GM19463 (cell line): Measurements from ENCODE around the gene IL1RAPL1.

Source experiments
- ATAC-seq: cut with Tn5 transposase; IDR thresholded peaks from one replicate; pipeline ENCODE4 v1.9.1; 2021; ENCODE audit warnings: mild to moderate bottlenecking, moderate library complexity; ENCODE audit not compliant: unreplicated experiment

Gene IL1RAPL1

DNA sequence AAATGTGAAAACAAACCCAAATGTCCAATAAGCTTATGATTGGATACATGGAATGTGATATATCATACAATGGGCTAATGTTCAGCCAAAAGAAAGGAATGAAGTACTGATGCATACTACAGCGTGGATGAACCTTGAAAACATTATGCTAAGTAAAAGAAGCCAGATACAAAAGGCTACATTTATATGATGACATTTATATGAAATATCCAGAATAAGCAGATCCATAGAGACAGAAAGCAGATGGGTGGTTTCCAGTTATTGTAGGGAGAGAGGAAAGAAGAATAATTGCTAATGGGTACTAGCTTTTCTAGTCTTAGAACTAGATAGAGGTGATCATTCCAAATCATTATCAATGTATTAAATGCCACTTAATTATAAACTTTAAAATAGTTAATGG, 801.3 kb downstream of the IL1RAPL1 start:
- ATAC-seq = no peak

DNA sequence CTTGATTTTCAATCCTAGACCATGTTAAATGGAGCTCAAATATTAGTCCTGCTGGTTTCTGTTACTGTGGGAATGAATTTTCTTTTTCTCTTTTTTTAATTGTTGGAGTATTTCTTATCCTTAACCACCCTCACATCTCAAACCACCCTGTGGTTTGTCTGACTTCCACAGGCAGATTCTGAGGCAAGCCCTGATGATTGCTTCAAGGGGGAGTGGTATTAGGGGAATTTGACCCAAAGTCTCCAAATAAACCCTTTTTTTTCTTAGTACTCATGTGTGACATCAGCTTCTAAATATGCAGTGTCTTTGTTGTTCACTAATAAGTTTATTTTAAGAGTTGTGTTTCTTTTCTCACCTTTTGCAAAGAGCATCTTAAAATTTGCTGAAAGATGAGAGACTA, 810.3 kb downstream of the IL1RAPL1 start:
- no peak for ATAC-seq

DNA sequence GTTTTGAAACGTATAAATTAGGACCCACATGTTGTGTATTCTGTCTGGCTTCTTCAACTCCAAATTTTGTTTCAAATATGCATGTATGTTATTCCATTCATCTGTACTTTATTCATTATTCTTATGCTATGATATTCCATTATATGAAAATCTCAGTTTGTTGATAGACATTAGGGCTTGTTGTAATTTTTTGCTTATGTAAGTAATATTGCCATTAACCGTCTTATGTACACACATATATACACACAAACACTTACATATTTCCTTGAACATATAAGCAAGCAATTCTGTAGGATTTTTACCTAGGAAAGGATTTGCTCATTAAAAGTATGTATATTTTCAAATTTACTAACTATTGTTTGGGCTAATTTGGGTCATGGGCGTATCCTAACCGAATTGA, 820.1 kb downstream of the IL1RAPL1 start:
- no peak for ATAC-seq

DNA sequence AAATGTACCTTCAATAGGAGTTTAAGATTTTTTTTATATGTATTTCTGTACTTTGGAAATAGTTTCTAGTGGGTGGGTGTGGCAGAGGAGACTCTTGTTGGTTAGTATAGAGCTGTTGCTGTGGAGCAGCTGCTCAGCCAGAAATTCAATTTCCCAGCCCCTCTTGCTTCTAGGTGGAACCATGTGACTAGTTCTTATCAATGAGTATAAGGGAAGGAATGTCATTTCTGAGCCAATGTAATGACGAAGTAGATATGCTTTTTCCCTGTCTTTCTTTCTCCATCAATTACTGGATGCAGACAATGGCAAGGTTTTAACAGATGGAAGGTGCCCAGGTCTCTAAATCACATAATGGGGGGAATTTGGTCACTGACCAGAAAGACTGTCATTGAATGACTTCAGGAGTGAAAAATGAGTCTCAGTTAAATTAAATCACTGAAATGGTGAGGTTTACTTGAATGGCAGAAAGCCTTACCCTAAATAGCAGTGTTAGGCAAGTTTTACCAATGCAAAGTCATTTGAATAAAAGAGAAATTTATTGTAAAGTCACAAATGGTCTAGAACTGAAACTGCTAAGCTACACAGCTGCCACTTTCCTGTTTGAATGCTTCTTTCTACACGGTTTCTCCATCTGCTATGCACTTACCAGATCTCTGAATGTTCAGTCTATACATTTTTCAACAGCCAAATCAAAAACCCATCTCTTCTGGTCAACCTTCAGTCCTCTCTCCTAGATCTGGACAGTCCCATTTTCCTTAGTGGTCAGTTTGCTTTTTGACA, 832.7 kb downstream of the IL1RAPL1 start:
- peak; percentile 72 for ATAC-seq

DNA sequence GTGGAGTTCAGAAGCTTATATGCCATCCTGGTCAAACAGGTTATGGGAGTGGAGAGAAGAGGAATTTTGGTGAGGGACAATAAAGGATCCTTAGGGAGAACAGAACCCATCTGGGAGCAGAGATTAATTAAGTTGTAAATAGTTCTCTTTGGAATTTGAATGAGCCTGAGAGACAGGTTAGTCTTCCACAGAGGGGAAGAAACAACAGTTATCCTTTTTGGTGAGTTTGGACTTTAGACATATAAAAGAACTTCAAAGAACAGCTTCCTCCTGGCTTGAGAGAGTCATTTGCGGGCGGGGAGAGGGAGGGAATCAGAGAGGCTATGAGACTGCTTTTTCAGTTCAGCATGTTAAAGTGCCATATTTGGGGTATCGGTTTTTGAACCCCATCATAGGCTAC, 834.8 kb downstream of the IL1RAPL1 start:
- ATAC-seq = no peak

DNA sequence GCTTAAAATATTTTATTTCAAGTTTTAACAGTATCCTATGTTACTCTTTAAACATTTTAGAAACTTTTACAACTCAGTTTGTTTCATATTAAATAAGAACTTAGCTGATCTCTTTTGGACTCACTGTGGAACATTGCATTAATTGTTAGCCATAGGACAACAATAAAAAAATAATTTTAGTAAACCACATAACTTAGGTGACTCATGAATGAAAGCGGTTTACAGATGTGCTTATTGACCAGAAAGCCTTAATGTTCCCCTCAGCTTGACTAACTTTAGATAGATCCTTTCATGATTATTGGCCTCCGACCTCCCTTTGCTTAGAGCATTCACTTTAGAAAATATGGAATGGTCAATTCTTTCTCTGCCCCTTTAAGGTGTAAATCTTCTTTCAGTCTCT, 844.6 kb downstream of the IL1RAPL1 start:
- no peak for ATAC-seq

DNA sequence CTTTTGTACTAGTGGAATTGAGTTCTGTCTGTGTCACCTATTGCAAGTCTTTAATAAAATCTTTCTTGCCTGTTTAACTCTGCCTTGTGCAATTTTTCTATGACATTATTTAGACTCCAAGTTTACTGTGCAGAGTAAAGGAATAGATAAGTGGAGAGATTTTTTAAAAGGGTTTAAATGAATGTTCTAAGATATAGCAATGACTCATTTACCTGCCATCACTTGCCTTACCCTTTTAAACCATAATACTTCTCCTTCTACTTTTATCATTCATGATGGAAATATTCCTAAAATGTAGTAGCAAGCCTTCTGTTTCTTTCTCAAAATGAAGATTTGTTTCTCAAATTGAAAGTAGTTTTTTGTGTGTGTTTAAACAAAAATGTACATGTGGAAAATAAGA, 845.3 kb downstream of the IL1RAPL1 start:
- ATAC-seq = no peak

DNA sequence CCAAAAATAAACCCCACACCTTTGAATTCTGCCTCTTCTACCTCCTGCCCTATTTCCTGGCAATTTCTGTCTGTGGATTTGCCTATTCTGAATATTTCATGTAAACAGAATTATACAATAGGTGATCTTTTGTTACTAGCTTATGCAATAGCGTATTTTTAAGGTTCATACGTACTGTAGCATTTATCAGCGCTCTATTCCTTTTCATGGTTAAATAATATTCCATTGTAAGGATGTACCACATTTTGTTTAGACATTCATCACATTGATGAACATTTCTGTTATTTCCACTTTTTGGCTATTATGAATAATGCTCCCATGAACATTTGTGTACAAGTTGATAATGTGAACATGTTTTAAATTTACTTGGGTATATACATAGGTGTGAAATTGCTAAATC, 847.7 kb downstream of the IL1RAPL1 start:
- no peak for ATAC-seq

DNA sequence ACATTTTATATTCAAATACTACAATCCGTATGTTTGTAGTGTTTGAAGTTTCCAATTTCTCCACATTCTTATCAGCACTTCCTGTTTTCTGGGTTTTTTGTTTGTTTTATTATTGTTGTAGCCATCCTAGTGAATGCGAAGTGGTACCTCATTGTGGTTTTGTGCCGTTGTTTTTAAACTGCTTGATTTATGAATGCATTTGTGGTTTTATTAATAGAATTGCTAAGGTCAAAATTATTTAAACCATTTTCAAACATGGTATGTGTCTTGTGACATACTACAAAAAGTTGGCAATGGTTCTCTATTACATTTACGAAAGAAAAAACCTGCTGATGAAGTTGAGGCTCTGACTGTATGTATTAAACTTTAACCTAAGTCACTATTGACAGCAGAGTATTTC, 848.1 kb downstream of the IL1RAPL1 start:
- no peak for ATAC-seq

DNA sequence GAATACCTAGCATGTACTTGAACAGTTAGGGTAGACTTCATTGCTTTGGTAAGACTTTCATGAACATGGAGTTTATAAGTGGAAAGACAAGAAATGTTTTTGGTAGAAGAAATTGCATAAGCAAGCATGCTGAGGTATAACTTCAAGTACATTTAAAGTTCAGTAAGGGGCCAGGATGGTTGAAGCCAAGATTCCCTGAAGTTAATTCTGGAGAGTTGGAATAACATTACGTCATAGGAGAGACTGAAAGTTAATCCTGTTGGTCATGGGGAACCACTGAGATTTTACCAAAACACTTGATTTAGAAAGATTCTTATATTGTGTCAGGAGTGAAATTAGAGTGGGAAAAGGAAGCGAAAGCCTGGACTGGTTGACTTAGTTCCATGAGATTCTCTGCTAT, 860.6 kb downstream of the IL1RAPL1 start:
- ATAC-seq = no peak

DNA sequence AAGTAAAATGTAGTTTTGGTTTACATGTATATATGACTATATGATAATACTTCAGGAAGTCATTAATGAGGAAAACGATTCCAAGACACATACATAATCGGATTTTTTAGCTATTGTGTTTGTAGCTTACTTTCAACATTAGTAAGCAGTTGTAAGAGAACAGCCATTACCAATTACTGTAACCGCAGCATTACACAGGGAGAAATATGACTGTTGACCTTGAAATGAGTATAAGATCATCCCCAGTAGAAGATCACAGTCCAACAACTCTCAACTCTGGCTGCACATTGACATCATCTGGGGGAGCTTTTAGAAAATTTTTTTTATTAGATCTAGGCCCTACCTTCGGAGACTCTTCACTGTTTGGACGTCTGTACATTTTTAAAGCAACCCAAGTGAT, 866.1 kb downstream of the IL1RAPL1 start:
- ATAC-seq = peak; percentile 61

DNA sequence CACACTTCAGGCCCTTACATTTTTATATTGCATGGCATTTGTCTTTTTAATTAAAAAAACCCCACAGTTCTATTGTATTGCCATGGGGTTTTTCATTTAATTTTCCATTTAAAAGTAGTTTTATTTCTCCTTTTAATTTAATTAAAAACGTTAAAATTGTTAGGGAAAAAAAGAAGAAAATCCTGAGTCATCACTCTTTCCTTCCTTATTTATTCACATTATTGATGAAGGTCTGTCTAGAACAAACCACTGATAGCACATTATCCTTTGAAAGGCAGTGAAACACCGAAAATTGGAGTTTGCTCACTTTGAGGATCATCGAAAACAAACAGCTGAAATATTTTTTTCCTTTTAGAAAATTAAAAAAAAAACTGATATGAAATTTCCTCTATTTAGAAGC, 868.5 kb downstream of the IL1RAPL1 start:
- no peak for ATAC-seq

DNA sequence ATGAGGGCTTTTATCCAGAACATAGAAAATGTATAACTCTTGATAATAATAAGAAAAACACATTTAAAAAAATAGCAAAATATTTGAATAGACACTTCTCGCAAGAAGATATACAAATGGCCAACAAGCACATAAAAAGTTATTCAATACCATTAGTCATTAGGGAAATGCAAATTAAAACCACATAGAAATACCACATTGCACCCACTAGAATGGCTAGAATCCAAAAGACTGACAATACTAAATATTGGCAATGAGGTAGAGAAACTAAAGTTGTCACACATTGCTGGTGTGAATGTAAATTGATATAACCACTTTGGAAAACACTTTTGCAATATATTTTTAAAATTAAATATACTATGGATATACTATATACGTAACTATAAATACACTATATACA, 873.8 kb downstream of the IL1RAPL1 start:
- ATAC-seq = peak; percentile 62

DNA sequence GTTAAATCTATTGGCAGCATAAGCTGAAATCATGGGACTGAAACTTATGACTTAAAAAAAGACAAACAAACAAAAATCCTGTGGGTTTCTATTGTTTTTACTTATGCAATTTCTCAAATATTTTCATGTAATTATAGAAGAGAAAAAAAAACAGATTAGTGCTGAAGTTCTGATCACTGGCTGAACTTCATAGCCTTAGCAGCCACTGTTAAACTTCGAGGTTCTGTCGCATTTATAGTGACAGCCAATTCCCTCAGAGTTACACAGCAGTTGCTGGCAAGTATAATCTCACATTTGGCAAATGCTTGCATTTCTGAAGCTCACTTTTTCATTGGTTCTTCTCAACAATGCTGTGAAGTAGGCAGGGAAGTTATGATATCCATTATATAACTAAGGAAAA, 879.2 kb downstream of the IL1RAPL1 start:
- no peak for ATAC-seq

DNA sequence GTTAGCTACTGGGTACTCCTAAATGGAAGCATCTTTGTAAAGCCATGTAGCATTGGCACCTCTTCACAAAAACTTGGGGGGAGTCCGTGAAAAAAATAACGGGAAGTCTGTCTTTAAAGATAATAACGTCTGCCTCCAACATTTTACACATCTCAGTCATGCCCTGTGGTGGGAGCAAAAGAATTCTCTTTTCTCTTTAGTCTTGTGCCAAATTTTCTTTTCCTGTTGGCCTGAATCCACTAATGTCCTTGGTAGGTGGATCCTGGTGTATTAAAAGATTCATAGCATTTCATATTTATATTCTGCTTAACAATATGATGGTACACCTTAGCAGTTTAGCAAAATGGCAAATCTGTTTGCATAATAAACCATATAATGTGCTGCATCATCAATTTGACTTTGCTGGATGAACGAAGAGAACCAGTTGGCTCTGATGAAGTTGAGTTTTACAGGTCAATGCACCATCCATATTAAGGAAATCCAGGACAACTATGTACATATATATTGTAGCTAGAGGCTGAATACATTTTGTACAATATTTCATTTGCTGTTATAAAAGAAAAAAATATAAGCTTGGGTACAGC, 881.8 kb downstream of the IL1RAPL1 start:
- ATAC-seq = no peak

DNA sequence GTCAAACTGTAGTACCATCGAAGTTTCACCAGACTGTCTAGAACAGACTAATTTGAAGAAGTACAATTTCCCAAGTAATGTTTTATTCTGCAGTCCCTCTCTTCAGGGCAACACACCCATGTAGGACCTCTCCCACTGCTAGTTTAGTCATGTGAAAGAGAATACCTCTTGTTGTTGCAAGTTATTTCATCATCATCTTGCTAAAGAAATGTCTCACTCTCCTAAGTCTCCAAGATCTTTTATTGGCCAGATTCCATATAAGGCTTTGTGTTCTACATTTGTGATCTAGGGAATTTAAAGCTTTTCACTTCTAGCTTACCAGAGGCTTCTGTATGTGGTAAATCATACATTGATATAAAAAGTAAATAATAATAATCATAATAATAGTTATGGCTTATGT, 882.8 kb downstream of the IL1RAPL1 start:
- no peak for ATAC-seq

DNA sequence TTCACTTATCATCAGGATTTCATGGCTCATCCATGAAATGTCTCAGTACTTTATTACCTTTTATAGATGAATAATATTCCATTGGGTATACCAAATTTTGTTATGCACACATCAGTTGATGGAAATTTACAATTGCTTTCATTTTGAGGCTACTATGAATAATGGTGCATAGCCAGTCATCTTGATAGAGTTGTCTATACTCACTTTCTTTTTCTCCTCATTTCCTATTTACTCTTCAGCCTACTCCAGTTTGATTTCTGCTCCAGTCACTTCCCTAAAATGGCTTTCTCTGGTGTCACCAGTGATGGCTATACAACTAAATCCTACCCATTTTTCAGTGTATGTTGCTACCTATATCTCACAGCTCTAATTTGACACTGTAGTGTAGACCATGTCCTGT, 884.6 kb downstream of the IL1RAPL1 start:
- ATAC-seq = peak; percentile 60

DNA sequence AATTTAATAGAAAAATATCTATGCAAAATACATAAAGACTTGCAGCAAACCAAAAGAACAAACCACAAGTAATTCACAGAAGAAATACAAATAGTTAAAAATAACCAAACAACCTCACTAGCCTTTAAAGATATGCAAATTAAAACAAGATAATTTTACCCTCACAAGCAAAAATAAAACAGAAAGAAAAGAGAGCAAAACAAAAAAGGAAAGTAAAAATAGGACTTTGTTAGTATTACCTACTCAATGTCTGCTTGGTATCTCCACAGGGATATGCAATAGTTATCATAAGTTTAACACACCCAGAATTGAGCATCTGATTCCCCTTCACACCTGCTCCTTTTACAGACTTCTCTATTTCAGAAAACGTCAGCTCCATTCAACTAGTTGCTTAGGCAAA, 890.6 kb downstream of the IL1RAPL1 start:
- ATAC-seq = peak; percentile 20

DNA sequence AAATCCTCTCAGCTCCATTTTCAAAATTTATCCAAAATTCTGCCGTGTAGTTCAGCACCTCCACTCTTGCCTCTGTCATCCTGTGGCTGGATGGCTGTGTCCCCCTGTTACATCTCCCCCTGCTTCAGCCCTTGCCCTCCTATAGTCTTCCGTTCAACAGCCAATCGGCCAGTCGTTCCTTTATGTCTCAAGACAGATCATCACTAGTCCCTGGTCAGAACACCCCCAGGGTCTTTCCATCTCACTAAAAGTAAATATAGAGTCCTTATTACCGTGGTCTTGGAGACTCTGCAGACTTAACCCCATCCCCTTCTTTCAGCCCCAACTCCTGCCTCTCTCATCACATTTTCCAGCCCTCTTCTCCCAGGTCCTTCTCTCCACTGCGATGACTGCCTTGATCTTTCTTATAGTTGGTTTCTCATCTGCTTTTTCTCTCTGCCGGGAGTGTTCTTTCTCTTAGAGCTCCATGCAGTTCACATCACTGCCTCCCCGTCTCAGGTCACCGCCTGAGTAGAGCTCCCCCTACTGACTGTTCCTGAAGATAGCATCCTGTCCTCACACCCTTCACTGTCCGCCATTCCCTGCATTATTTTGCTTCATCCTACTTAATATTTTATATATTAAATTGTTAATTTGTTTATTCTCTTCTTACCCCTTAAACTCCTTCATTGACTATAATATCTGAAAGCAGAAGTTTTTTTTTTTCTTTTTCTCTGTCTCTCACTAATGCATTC, 891.3 kb downstream of the IL1RAPL1 start:
- peak; percentile 89 for ATAC-seq

DNA sequence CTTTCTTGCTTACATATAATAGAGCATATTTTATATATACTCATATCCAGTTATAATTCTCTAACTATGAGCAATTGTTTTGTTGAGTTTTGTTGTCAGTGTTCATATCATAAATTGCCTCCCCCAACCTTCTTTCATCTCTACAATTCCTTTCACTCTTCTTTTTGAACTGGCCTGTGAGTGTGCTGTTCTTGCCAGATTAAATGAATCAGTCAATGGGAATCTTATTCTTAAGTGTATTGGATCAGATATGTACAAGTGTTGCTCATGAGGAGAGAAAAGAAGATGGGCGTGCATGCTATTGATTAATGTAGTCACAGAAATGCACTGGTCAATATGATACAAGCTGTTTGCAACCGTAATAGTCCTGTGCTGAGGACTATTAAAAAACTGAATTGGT, 900.0 kb downstream of the IL1RAPL1 start:
- ATAC-seq = no peak

DNA sequence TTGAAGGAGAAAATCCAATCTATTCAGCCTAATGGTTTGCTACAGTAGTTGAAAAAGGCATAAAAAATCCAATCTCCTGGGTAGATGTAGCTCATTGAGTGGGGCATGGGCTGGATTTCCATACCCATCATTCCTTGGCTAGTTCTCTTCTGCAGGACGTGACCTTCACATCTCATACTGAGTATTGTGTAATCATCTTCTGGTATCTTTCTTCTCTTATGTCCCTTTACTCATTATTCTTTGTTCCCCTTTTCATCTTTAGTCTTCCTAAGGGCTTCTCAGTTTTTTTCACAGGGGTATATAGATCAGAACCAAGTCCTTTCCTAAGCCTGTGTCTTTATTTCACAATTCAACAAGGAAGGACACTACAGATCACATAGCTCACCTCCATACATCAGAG, 900.5 kb downstream of the IL1RAPL1 start:
- ATAC-seq = no peak

DNA sequence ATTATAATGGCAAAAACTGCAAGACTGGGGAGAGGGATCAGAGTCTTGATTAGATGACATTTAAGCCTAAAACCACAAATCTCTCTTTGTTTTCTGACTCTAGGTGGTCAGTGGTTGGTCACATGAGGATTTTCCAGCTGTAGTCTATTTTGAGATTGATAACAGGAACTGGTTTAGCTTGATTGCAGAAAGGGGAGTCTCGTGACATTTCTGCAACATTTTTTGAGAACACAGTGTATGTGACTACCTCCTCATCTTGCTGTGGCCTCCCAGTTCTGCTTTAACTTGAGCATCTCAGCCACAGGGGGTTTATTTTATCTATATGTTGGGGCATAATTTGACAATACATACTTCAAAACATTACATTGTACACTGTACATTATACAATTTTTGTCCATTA, 901.7 kb downstream of the IL1RAPL1 start:
- peak; percentile 51 for ATAC-seq
